Eye (tissue), 1 donor: ENCODE measurements around the gene CELSR2.

Experiments used
- DNase-seq: peaks from one replicate; pipeline ENCODE4 v3.0.0-alpha.2; 2015

CELSR2 gene

GRCh38 chr1:109309347-109309746, 60.0 kb downstream of the CELSR2 start:
- no peak for DNase-seq

GRCh38 chr1:109312246-109312645, 62.9 kb downstream of the CELSR2 start:
- DNase-seq, result no peak

- DNase-seq, result no peak
Observed at GRCh38 chr1:109312978-109313775, 63.8 kb downstream of the CELSR2 start.

- DNase-seq, result no peak
Observed at GRCh38 chr1:109314795-109315194, 65.5 kb downstream of the CELSR2 start.

GRCh38 chr1:109315288-109315687, 65.9 kb downstream of the CELSR2 start:
- DNase-seq, result no peak

- DNase-seq, result no peak
Observed at GRCh38 chr1:109316506-109316905, 67.2 kb downstream of the CELSR2 start.

- DNase-seq, result no peak
Observed at GRCh38 chr1:109319114-109319513, 69.8 kb downstream of the CELSR2 start.

- DNase-seq, result no peak
Observed at GRCh38 chr1:109322974-109323373, 73.6 kb downstream of the CELSR2 start.
